Measurements from ENCODE around the gene ADAMTSL2.

The ADAMTSL2 gene

DNA sequence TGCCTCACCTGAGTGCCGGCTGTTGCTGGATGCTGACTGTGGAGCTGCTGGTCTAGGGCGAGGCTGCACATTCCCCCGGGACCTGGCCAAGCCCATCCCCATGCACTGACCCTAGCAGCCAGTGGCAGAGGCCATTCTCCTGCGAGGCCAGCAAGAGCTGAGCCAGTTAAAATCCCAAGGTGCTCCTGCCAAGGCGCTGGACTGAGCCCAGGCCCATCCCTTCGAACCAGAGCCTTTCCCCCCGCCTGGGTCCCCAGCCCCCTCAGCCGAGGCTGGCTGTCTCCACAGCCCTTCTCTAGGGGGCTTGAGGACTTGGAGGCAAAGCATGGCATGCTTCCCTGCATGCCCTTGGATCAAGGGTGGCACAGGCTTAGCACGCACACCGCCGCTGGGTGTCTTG, 1.6 kb downstream of the ADAMTSL2 start:
- Mint-ChIP-seq H3K36me3 (ENCODE audit: low read depth) (no peaks in the 10 kb centered on the region), H3K9me3 (no peaks in the 10 kb centered on the region), H3K27me3 (ENCODE audit: low read depth) (peaks cover 32% of the 10 kb centered on the region), H3K4me1 (peaks cover 58% of the 10 kb centered on the region), H3K27ac (no peak overlapping the region), H3K4me3 (peak overlapping the region in 2 of 3 experiments; percentile 23 to 71)
- TF ChIP-seq, protein P1, sequence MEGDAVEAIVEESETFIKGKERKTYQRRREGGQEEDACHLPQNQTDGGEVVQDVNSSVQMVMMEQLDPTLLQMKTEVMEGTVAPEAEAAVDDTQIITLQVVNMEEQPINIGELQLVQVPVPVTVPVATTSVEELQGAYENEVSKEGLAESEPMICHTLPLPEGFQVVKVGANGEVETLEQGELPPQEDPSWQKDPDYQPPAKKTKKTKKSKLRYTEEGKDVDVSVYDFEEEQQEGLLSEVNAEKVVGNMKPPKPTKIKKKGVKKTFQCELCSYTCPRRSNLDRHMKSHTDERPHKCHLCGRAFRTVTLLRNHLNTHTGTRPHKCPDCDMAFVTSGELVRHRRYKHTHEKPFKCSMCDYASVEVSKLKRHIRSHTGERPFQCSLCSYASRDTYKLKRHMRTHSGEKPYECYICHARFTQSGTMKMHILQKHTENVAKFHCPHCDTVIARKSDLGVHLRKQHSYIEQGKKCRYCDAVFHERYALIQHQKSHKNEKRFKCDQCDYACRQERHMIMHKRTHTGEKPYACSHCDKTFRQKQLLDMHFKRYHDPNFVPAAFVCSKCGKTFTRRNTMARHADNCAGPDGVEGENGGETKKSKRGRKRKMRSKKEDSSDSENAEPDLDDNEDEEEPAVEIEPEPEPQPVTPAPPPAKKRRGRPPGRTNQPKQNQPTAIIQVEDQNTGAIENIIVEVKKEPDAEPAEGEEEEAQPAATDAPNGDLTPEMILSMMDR (IDR thresholded peaks at IDR 0.05; ENCODE audit: unreplicated experiment in 3 of 3) = no peak

GRCh38 chr9:133536536-133536935, 2.0 kb downstream of the ADAMTSL2 start:
- Mint-ChIP-seq H3K36me3 (ENCODE audit: low read depth) (no peaks in the 10 kb centered on the region), H3K9me3 (no peaks in the 10 kb centered on the region), H3K4me1 (peaks cover 56% of the 10 kb centered on the region), H3K4me3 (peak overlapping the region in 1 of 3 experiments; percentile 20), H3K27ac (no peak overlapping the region), H3K27me3 (ENCODE audit: low read depth) (peaks cover 32% of the 10 kb centered on the region)
- TF ChIP-seq, protein P1 (IDR thresholded peaks at IDR 0.05; ENCODE audit: unreplicated experiment in 3 of 3) = no peak

DNA sequence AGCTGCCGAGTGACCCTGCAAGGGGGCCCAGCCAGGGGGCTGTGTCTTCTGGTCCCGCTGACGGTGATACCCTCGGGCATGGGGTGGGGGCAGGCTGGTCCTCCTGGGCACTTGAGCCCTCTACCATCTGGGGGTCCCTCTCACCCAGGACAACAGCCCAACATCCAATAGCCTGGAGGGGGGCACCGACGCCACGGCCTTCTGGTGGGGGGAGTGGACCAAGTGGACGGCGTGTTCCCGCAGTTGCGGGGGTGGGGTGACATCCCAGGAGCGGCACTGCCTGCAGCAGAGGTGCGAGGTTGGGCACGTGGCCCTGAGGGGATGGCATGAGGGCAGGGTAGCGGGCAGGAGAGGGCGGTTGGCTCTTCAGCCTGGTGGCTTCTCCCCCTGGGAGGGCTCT, 2.8 kb downstream of the ADAMTSL2 start:
- H3K4me1 Mint-ChIP-seq = peaks cover 49% of the 10 kb centered on the region
- TF ChIP-seq, protein P1 (IDR thresholded peaks at IDR 0.05; ENCODE audit: unreplicated experiment in 3 of 3) = no peak
- H3K27me3 Mint-ChIP-seq (ENCODE audit: low read depth) = peaks cover 29% of the 10 kb centered on the region
- H3K4me3 Mint-ChIP-seq = no peak overlapping the region
- H3K36me3 Mint-ChIP-seq (ENCODE audit: low read depth) = no peaks in the 10 kb centered on the region
- H3K9me3 Mint-ChIP-seq = no peaks in the 10 kb centered on the region
- no peak overlapping the region for H3K27ac Mint-ChIP-seq

GRCh38 chr9:133538176-133538575, 3.7 kb downstream of the ADAMTSL2 start:
- peaks cover 40% of the 10 kb centered on the region for H3K4me1 Mint-ChIP-seq
- H3K9me3 Mint-ChIP-seq = no peaks in the 10 kb centered on the region
- H3K4me3 Mint-ChIP-seq = peak overlapping the region in 1 of 3 experiments; percentile 30
- no peaks in the 10 kb centered on the region for H3K36me3 Mint-ChIP-seq (ENCODE audit: low read depth)
- no peak overlapping the region for H3K27ac Mint-ChIP-seq
- TF ChIP-seq, protein P1 (IDR thresholded peaks at IDR 0.05; ENCODE audit: unreplicated experiment in 3 of 3) = no peak
- H3K27me3 Mint-ChIP-seq (ENCODE audit: low read depth) = peaks cover 24% of the 10 kb centered on the region

DNA sequence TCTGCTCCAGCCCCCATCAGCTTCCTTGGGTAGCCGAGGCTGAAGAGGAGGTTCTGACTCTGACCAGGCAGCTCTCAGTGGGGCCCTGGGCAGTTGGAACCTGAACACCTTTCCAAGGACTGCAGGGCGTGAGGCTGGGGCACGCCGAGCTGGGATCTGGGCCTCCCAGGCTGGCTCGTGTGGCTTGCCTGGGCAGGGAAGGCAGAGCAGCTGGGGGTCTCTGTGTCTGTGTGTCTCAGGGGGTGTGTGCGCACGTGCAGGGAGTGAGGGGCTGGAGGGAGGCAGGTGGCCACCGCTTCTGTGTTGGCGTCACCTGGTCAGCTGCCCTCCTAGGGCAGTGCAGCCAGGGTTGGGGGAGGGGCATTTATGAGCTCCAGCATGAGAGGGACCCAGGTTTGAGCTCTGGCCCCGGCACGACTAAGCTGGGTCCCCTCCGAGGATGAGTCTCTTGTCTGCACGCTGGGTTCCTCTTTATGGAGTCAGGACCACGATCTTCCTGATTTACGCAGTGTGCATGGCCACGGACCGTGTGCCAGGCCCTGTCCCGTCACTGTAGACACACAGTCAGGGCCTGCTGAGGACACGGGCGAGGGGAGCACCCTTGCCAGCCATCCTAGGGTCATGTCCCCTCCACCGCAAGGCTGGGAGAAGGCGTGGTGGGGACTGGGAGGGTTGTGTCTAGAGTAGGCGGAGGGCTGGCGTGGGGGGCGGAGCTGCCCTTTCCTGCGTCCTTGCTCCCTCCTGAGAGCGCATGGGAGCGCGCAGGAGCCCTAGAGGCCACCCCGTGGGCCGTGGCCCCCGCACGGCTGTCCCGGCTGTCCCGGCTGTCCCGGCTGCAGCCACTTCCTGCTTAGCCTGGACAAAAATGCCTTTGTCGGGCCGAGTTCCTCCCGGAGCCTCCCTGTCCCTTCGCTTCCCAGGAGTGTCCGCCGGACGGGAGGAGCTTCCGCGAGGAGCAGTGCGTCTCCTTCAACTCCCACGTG, 4.6 kb downstream of the ADAMTSL2 start:
- Mint-ChIP-seq H3K4me3 (peak overlapping the region; percentile 59 to 78 (median 75)), H3K9me3 (no peaks in the 10 kb centered on the region), H3K4me1 (peaks cover 31% of the 10 kb centered on the region), H3K36me3 (ENCODE audit: low read depth) (no peaks in the 10 kb centered on the region), H3K27ac (peak overlapping the region; percentile 43 to 61 (median 52)), H3K27me3 (ENCODE audit: low read depth) (peaks cover 23% of the 10 kb centered on the region)
- TF ChIP-seq, protein P1 (IDR thresholded peaks at IDR 0.05; ENCODE audit: unreplicated experiment in 3 of 3) = no peak
